ENCODE data around the gene SUCLA2.

Gene SUCLA2

DNA sequence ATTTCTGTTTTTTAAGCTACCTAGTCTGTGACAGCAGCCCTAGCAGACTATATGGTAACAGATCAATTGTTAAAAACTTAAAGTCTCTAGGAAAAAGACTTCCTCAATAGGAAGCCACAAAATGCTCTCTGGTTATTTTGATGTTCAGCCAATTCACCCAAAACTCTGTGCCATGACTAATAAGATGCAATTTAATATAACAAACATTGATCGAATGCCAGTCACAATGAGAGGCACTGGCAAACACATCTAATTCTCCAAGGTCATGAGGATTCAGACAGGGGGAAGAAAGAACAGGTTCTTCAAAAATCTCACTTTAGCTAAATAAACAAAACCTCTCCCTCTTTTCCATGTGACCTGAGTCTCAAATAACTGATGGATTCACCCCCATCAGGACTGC lies 107.5 kb downstream of the SUCLA2 start:
- no peak overlapping the region for H3K9ac ChIP-seq (ENCODE audit: insufficient read length, low read depth)
- no peaks in the 10 kb centered on the region for H3K4me1 ChIP-seq (ENCODE audit: insufficient read depth, insufficient read length)
- TF ChIP-seq ZNF274 (IDR thresholded peaks at IDR 0.05; ENCODE audit: low read depth, low read length), result no peak
- no peak for TF ChIP-seq SUZ12 (IDR thresholded peaks at IDR 0.05; ENCODE audit: extremely low read depth, insufficient read depth, insufficient read length)
- TF ChIP-seq YY1 (IDR thresholded peaks at IDR 0.05; ENCODE audit: insufficient read depth, insufficient read length), result no peak
- no peaks in the 10 kb centered on the region for H3K36me3 ChIP-seq (ENCODE audit: insufficient read depth, insufficient read length, low read length)
- no peak overlapping the region for H3K4me3 ChIP-seq (ENCODE audit: insufficient read length, low read depth)
- H3K27me3 ChIP-seq (ENCODE audit: insufficient read depth, insufficient read length), result no peaks in the 10 kb centered on the region
- no peak for DNase-seq (ENCODE audit: low read depth, low spot score)
- no peaks in the 10 kb centered on the region for H3K9me3 ChIP-seq (ENCODE audit: insufficient read depth, low read length)
